ENCODE data around the gene CCR5.

GRCh38 chr3:46386205-46386604 is 15.5 kb downstream of the CCR5 start:
- TF ChIP-seq POLR2AphosphoS5 (IDR thresholded peaks at IDR 0.05) (no peak), CTCF (IDR thresholded peaks at IDR 0.05 in 8 of 11, conservative IDR thresholded peaks at IDR 0.05 in 3 of 11) (no peak), POLR2A (IDR thresholded peaks at IDR 0.05) (no peak)
